Measurements from ENCODE around the gene CCDC12.

The CCDC12 gene

DNA sequence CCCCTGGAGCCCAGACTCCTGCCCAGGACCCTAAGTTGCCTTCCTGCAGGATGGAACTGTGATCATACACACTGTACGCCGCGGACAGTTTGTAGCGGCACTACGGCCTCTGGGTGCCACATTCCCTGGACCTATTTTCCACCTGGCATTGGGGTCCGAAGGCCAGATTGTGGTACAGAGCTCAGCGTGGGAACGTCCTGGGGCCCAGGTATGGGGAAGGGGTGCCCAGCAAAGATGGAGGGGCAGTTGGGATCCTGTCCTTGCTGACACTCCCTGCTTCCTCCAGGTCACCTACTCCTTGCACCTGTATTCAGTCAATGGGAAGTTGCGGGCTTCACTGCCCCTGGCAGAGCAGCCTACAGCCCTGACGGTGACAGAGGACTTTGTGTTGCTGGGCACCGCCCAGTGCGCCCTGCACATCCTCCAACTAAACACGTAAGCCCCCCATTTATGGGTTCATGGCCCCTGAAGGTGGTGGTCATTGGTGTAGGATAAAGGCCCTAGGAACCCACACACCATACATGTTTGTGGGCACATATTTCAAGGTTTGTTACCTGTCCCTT lies 31.8 kb upstream of the CCDC12 start:
- H3K27ac ChIP-seq, result no peak overlapping the region
- no peak for DNase-seq (ENCODE audit: low read depth, low spot score)

- H3K27ac ChIP-seq, result no peak overlapping the region
- DNase-seq (ENCODE audit: low read depth, low spot score), result no peak
These were observed 31.1 kb upstream of the CCDC12 start for GRCh38 chr3:47007482-47008233.

DNA sequence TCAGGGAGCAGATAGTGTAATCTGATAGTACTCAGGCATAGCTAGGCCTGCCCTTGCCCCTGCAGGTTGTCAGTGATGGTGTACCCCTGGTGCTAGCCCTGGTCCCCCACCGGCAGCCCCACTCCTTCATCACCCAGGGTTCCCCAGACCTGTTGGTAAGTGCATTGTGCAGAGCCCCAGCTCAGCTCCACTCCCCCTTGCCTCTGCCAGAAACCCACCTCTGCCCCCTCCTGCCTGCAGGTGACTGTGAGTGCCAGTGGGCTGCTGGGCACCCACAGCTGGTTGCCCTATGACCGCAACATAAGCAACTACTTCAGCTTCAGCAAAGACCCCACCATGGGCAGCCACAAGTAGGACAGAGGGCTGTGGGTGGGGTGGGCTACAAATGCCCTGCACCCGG lies 30.5 kb upstream of the CCDC12 start:
- no peak overlapping the region for H3K27ac ChIP-seq
- DNase-seq (ENCODE audit: low read depth, low spot score), result no peak

DNA sequence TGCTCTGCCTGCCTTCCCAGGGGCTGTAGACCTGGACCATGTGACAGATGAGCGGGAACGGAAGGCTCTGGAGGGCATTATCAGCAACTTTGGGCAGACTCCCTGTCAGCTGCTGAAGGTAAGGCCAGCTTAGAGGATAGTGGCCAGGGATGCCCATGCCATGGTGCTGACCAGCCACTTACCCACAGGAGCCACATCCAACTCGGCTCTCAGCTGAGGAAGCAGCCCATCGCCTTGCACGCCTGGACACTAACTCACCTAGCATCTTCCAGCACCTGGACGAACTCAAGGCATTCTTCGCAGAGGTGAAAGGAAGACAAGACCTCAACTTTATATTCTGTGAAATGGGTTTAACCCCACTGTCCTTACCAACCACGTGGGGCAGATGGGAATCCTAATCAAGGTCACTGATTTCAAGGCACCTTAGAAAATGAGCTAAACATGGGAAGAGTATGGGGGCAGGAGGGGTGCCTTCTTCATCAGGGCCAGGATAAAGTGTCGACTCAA lies 29.7 kb upstream of the CCDC12 start:
- no peak overlapping the region for H3K27ac ChIP-seq
- DNase-seq (ENCODE audit: low read depth, low spot score), result no peak

DNA sequence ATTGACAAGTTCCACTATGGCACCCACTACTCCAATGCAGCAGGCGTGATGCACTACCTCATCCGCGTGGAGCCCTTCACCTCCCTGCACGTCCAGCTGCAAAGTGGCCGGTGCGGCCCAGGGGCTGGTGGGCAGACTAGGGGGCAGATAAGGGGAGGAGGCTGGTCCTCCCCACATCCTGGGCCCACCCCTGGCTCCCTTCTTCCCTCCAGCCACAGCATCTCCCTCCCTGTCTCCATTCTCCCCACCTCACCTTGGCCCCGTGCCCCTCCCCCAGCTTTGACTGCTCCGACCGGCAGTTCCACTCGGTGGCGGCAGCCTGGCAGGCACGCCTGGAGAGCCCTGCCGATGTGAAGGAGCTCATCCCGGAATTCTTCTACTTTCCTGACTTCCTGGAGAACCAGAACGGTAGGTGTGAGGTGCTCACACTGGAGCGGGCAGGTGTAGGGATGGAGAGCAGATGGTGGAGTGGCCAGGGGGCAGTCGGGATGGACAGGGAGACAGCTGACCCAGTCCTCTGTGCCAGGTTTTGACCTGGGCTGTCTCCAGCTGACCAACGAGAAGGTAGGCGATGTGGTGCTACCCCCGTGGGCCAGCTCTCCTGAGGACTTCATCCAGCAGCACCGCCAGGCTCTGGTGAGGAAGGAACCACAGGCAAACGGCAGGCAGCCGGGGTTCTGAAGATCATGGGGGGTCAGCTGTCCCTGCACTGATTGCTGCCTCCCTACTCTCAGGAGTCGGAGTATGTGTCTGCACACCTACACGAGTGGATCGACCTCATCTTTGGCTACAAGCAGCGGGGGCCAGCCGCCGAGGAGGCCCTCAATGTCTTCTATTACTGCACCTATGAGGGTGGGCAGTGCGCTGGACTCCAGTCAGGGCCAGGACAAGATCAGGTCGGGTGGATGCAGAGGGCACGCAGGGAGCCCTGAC lies 28.9 kb upstream of the CCDC12 start:
- no peak for DNase-seq (ENCODE audit: low read depth, low spot score)
- H3K27ac ChIP-seq, result no peak overlapping the region

GRCh38 chr3:47004369-47005211 lies 28.0 kb upstream of the CCDC12 start:
- no peak for DNase-seq (ENCODE audit: low read depth, low spot score)
- no peak overlapping the region for H3K27ac ChIP-seq

- H3K27ac ChIP-seq, result no peak overlapping the region
These were observed 27.2 kb upstream of the CCDC12 start for GRCh38 chr3:47003461-47004368.

GRCh38 chr3:47003056-47003410 lies 26.5 kb upstream of the CCDC12 start:
- no peak overlapping the region for H3K27ac ChIP-seq
- no peak for DNase-seq (ENCODE audit: low read depth, low spot score)

More at GRCh38 chr3:47003461-47004368, 27.2 kb upstream of the CCDC12 start:
- no peak for DNase-seq (ENCODE audit: low read depth, low spot score)

GRCh38 chr3:47002171-47003055 lies 25.9 kb upstream of the CCDC12 start:
- no peak overlapping the region for H3K27ac ChIP-seq
- DNase-seq (ENCODE audit: low read depth, low spot score), result no peak

GRCh38 chr3:47001731-47002170 lies 25.2 kb upstream of the CCDC12 start:
- no peak for DNase-seq (ENCODE audit: low read depth, low spot score)
- H3K27ac ChIP-seq, result no peak overlapping the region

DNA sequence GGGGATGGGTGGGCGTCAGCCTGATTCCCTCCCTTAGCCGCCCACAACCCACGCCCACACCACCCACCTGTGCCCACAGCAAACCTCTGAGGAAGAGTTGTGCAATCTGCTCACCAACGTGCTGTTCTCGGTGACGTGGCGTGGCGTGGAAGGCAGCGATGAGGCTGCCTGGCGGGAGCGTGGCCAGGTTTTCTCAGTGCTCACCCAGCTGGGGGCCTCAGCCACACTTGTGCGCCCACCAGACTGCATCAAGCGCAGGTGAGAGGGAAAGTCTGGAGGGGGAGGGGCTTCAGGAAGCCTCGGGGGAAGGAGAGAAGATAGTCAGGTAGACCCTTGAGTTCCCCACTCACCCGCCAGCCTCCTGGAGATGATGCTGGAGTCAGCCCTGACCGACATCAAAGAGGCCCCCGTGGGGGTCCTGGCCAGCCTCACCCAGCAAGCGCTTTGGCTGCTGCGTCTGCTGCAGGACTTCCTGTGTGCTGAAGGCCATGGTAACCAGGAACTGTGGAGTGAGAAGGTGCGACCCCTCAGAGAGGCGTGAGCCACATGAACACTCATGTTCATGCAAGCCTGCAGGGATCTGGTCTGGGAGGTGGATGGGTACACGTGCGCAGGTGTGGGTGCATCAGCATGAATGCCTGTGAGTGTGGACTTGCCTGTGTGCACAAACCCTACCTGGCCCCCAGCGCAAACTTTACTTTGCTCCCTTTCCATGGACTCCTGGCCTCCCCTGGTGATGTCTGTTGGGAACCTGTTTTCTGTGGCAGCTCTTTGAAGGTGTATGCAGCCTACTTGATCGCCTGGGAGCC lies 24.6 kb upstream of the CCDC12 start:
- no peak for DNase-seq (ENCODE audit: low read depth, low spot score)
- H3K27ac ChIP-seq, result no peak overlapping the region

DNA sequence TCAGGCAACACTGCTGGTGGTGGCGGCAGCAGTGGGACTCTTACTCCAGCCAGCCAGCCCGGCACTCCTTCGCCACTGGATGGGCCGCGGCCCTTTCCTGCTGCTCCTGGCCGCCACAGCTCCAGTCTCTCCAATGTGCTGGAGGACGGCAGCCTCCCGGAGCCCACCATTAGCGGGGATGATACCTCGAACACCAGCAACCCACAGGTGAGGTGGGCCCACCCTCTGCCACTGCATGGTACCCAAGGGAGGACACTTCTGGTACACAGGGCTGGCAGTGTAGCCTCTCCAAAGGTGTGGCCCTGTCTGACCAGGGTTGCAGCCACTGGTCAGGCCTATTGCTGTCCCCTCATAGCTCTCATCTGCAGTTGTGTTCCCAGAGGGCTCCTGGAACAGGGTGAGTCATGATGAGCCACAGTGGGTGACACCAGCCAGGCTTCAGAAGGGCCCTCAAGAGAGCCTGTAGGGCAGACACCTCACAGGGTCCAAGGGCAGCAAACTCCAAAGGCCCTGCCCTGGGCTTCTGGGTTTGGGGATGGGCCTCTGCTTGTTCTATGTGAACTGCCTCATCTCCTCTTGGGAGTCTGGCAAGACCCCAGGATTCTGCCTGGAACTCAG lies 23.8 kb upstream of the CCDC12 start:
- DNase-seq (ENCODE audit: low read depth, low spot score), result no peak
- H3K27ac ChIP-seq, result no peak overlapping the region

DNA sequence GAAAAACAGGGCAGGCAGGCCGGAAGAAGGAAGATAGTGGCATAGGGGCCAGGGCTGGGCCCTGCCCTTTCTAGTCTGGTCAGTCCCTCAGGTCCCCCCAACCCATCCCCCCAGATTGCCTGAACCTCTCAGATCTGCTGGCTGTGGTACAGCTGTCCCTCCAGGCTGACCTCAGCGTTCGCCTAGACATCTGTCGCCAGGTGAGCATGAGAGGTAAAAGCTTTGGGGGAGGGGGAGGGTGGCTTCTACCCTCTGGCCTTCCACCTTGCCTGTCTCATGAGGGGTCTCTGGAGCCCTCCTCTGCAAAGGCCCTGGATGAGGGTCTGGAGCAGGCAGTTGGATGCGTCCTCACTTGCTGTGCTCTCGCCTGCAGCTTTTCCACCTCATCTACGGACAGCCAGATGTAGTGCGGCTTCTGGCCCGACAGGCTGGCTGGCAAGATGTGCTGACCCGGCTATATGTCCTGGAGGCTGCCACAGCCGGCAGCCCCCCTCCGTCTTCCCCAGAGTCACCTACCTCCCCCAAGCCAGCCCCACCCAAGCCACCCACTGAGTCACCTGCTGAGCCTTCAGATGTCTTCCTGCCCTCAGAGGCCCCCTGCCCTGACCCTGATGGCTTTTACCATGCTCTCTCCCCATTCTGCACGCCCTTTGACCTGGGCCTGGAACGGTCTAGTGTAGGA lies 23.1 kb upstream of the CCDC12 start:
- no peak overlapping the region for H3K27ac ChIP-seq
- DNase-seq (ENCODE audit: low read depth, low spot score), result no peak

DNA sequence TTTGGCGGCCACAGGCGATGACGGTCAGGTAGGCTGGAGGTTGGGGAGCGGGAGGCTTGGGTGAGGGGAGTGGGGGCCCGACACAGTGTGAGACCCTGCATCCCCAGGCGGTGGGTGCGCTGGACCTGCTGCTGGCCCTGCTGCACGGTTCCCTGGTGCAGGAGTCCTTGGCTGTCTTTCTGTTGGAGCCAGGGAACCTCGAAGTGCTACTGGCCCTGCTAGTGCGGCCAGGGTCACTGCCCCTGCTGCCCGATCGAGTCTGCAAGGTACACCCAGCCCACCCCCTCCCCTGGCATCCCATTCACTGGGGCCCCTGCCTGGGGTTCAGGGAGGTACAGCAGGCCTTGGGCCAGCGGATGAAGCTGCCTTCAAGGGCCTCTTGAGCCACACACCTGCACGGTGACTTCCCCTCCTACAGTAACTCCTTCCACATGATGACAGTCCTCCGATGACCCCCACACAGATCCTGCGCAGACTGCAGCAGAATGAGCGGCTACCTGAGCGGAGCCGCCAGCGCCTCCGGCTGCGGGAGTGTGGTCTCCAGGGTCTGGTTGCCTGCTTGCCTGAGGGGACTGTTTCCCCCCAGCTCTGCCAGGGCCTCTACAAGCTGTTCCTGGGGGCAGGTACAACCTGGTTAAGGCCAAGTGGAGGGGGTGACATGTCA lies 22.4 kb upstream of the CCDC12 start:
- no peak overlapping the region for H3K27ac ChIP-seq
- no peak for DNase-seq (ENCODE audit: low read depth, low spot score)

- DNase-seq (ENCODE audit: low read depth, low spot score), result no peak
- no peak overlapping the region for H3K27ac ChIP-seq
These were observed 21.7 kb upstream of the CCDC12 start for GRCh38 chr3:46998121-46998851.
